OCI-LY7 (cell line): ENCODE data around the gene SERPINB5. TPM values are rescaled to one million over a fixed set of nuclear protein-coding genes. Genes with fewer than 3 reads are reported as not detected.

ENCODE experiments used
- BruUV-seq: library from RNA; stranded (reverse); fragments of 400-500 nt; replicated peaks from 2 replicates; lab custom pipeline; 2021; lab: Mats Ljungman, UMichigan
- CTCF ChIA-PET: fragments of 300-600 bp; sonication (Branson Sonifier 250); formaldehyde crosslinking; loops from one replicate; lab custom pipeline; 2022; ENCODE audit warnings: antibody characterized with exemption; ENCODE audit not compliant: unreplicated experiment; lab: Charles Lee
- POLR2A ChIA-PET: fragments of 300-600 bp; sonication (Branson Sonifier 250); formaldehyde crosslinking; loops from one replicate; lab custom pipeline; 2022; ENCODE audit warnings: antibody characterized with exemption; lab: Charles Lee
- DNase-seq: peaks from one replicate; pipeline ENCODE4 v3.0.0-alpha.2; 2015; ENCODE audit warnings: low spot score
- H2AFZ ChIP-seq: fragments of 200-600 bp; sonication (generic), shearing (Covaris generic); 2 replicates; pipeline ENCODE4 v1.6.1; 2014; ENCODE audit warnings: mild to moderate bottlenecking, antibody characterized with exemption, low read length, moderate library complexity
- H3K27ac ChIP-seq: fragments of 200-600 bp; sonication (generic); 2 replicates; pipeline ENCODE4 v1.5.1; 2014; ENCODE audit warnings: mixed run types, low read depth, mild to moderate bottlenecking, moderate library complexity, low read length, inconsistent platforms; ENCODE audit not compliant: poor library complexity, severe bottlenecking
- H3K36me3 ChIP-seq: fragments of 200-600 bp; sonication (generic); 2 replicates; pipeline ENCODE4 v1.6.1; 2014; ENCODE audit warnings: mild to moderate bottlenecking, antibody characterized with exemption, low read length, moderate library complexity, mixed read lengths; ENCODE audit not compliant: insufficient read depth
- H3K4me1 ChIP-seq: fragments of 200-600 bp; sonication (generic); 2 replicates; pipeline ENCODE4 v1.5.1; 2014; ENCODE audit warnings: mild to moderate bottlenecking, low read length; ENCODE audit not compliant: insufficient read depth, poor library complexity, severe bottlenecking
- H3K4me2 ChIP-seq: fragments of 200-600 bp; sonication (generic); 2 replicates; pipeline ENCODE4 v1.6.1; 2014; ENCODE audit warnings: mild to moderate bottlenecking, low read length
- H3K4me3 ChIP-seq: fragments of 200-600 bp; sonication (generic); 2 replicates; pipeline ENCODE4 v1.5.1; 2014; ENCODE audit warnings: mild to moderate bottlenecking, low read depth, low read length; ENCODE audit not compliant: poor library complexity, severe bottlenecking
- H3K79me2 ChIP-seq: fragments of 200-600 bp; sonication (generic); 2 replicates; pipeline ENCODE4 v1.6.1; 2016; ENCODE audit warnings: low read depth, mild to moderate bottlenecking, low read length, moderate library complexity, mixed read lengths; ENCODE audit not compliant: insufficient read depth
- H3K9me2 ChIP-seq: fragments of 200-600 bp; sonication (generic); 2 replicates; pipeline ENCODE4 v1.6.1; 2016; ENCODE audit warnings: mild to moderate bottlenecking, low read length, mixed read lengths; ENCODE audit not compliant: insufficient read depth
- H3K9me3 ChIP-seq: fragments of 200-600 bp; sonication (generic); 2 replicates; pipeline ENCODE4 v1.6.1; 2014; ENCODE audit warnings: mild to moderate bottlenecking, mixed run types, low read length, mixed read lengths
- H4K20me1 ChIP-seq: fragments of 200-600 bp; sonication (generic); 2 replicates; pipeline ENCODE4 v1.6.1; 2014; ENCODE audit warnings: mild to moderate bottlenecking, antibody characterized with exemption, low read length, moderate library complexity, mixed read lengths; ENCODE audit not compliant: insufficient read depth
- EZH2phosphoT487 ChIP-seq: fragments of 200-600 bp; sonication (generic); IDR thresholded peaks from 2 replicates; pipeline ENCODE4 v1.6.1; 2018; ENCODE audit warnings: low read depth, borderline replicate concordance, mild to moderate bottlenecking, mixed run types, antibody characterized with exemption, low read length, moderate library complexity, mixed read lengths
- intact Hi-C: fragments of 100-400 bp; cut with micrococcal nuclease; formaldehyde crosslinking; loops from one replicate; pipeline ENCODE4 v1.10.0; 2022; ENCODE audit not compliant: unreplicated experiment
- total RNA-seq, 2 experiments: library from RNA; depleted of rRNA in 1 of 2; stranded (reverse); fragments of >200 nt in 1 of 2; shearing (Covaris generic) in 1 of 2; gene quantifications; 2 replicates each; pipeline ENCODE4 v1.2.3, GENCODE V29; 2014 to 2022
- TF ChIP-seq, protein P1 (sequence below): fragments of 200-600 bp; sonication (generic); conservative IDR thresholded peaks from 2 replicates; pipeline ENCODE4 v1.5.1; 2014; ENCODE audit warnings: mild to moderate bottlenecking, antibody characterized with exemption, low read length, moderate library complexity, mixed read lengths

The SERPINB5 gene
- total RNA-seq, 2 experiments from 2014 or later: not detected

DNA sequence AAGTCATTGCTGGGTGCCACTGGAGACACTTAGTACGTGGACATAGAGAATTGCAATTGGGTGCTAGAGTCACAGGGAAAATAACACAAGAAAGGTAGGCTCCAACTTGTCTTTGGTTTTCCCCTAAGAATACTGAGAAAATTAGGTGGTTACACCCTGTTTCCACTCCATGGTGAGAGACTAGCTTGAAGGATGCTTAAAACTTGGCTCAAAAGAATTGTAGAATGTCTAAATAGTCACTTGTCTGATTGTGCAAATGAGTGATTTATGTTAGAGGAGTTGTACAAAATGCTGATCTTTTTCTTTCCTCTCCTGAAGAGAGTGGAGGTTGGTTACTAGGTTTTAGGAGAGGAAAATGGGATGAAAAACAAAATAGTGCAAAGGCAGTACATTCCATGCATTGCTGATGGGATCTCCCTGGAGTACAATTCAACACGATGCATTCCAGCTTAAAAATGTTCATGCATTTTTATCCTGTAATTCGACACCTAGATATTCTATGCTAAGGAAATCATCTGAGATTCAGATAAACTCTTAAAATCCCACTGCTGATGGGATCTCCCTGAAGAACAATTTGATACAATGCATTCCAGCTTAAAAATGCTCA is 63.2 kb downstream of the SERPINB5 start:
- intact Hi-C loops: no loop called here
- CTCF ChIA-PET: no interaction called here
- no peak overlapping the region for H3K27ac ChIP-seq
- H4K20me1 ChIP-seq: no peaks in the 10 kb centered on the region
- H2AFZ ChIP-seq: no peak overlapping the region
- H3K9me3 ChIP-seq: no peaks in the 10 kb centered on the region
- POLR2A ChIA-PET: interaction anchor here (0.7 kb wide), 1 partner anchor 19 kb away, joined by 3 read pairs; no protein-coding TSS in a partner anchor
- H3K4me1 ChIP-seq: no peaks in the 10 kb centered on the region
- H3K9me2 ChIP-seq: no peaks in the 10 kb centered on the region
- H3K4me3 ChIP-seq: no peak overlapping the region
- DNase-seq: no peak
- no peaks in the 10 kb centered on the region for H3K79me2 ChIP-seq
- no TSS peak for BruUV-seq
- no peak for TF ChIP-seq EZH2phosphoT487
- TF ChIP-seq, protein P1, sequence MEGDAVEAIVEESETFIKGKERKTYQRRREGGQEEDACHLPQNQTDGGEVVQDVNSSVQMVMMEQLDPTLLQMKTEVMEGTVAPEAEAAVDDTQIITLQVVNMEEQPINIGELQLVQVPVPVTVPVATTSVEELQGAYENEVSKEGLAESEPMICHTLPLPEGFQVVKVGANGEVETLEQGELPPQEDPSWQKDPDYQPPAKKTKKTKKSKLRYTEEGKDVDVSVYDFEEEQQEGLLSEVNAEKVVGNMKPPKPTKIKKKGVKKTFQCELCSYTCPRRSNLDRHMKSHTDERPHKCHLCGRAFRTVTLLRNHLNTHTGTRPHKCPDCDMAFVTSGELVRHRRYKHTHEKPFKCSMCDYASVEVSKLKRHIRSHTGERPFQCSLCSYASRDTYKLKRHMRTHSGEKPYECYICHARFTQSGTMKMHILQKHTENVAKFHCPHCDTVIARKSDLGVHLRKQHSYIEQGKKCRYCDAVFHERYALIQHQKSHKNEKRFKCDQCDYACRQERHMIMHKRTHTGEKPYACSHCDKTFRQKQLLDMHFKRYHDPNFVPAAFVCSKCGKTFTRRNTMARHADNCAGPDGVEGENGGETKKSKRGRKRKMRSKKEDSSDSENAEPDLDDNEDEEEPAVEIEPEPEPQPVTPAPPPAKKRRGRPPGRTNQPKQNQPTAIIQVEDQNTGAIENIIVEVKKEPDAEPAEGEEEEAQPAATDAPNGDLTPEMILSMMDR: no peak
- no peaks in the 10 kb centered on the region for H3K36me3 ChIP-seq
- H3K4me2 ChIP-seq: no peak overlapping the region

DNA sequence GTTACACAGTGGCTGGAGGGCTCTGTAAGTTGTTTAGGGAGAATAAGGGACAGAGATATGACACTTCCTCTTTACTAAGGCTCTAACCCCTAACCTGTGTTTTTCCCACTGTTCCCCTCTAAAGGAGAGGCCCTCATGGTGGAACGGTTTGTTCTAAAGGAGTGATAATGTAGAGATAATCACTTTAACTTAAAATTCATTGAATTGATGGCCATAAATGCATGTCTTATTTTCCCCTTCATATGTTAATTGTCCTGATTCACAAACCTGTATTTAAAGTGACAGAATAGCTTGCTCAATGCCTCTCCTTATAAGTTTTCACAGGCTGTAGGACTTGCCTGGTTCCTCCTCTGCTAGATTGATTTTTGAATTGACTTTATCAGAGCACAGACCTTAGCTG is 65.3 kb downstream of the SERPINB5 start, which contains the start of gene SERPINB12:
Gene SERPINB12 (plus strand): TSS at position 301 of the 400 bp plus-strand sequence. CDS start 13,791 bp downstream, outside the sequence.
- no peaks in the 10 kb centered on the region for H3K36me3 ChIP-seq
- H3K4me1 ChIP-seq: no peaks in the 10 kb centered on the region
- H3K4me2 ChIP-seq: no peak within 1 kb of the TSS
- no peaks in the 10 kb centered on the region for H3K9me3 ChIP-seq
- no peaks in the 10 kb centered on the region for H3K9me2 ChIP-seq
- intact Hi-C loops: no loop called here
- no peaks in the 10 kb centered on the region for H3K79me2 ChIP-seq
- H3K27ac ChIP-seq: no peak within 1 kb of the TSS
- no peaks in the 10 kb centered on the region for H4K20me1 ChIP-seq
- TF ChIP-seq EZH2phosphoT487: no peak
- TF ChIP-seq, protein P1: no peak
- CTCF ChIA-PET: interaction anchor here (1.0 kb wide), 1 partner anchor 10 kb away, joined by 4 read pairs; no protein-coding TSS in a partner anchor
- no peak within 1 kb of the TSS for H2AFZ ChIP-seq
- H3K4me3 ChIP-seq: no peak within 1 kb of the TSS
- DNase-seq: no peak
- POLR2A ChIA-PET: no interaction called here
- no TSS peak for BruUV-seq

DNA sequence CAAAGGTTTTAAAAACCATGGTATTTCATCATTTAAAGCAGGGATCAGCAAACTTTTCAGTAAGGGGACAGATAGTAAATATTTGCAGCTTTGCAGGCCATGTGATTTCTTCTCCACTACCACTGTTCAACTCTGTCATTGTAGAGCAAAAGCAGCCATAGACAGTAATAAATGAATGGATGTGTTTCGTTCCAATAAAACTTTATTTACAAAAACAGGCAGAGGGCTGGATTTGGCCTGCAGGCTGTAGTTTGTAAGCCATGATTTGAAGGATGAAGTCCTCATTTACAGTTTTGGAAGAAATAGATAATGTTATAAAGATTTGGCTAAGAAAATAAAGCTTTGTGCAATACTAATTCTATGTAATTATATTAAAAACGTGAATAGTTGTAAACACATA is 67.3 kb downstream of the SERPINB5 start:
- BruUV-seq: no TSS peak
- no peaks in the 10 kb centered on the region for H3K36me3 ChIP-seq

More for the DNA sequence above, 67.3 kb downstream of the SERPINB5 start:
- TF ChIP-seq EZH2phosphoT487: no peak
- TF ChIP-seq, protein P1: no peak
- H2AFZ ChIP-seq: no peak overlapping the region
- intact Hi-C loops: no loop called here
- H3K79me2 ChIP-seq: no peaks in the 10 kb centered on the region
- H3K4me1 ChIP-seq: no peaks in the 10 kb centered on the region
- H3K4me3 ChIP-seq: no peak overlapping the region
- H4K20me1 ChIP-seq: no peaks in the 10 kb centered on the region
- no peak overlapping the region for H3K4me2 ChIP-seq
- CTCF ChIA-PET: no interaction called here
- no peaks in the 10 kb centered on the region for H3K9me3 ChIP-seq
- POLR2A ChIA-PET: no interaction called here
- DNase-seq: no peak
- no peaks in the 10 kb centered on the region for H3K9me2 ChIP-seq
- H3K27ac ChIP-seq: no peak overlapping the region
